Stimulated activated CD4-positive, alpha-beta T cell treated with anti-CD3 and anti-CD28 coated beads, TNF-alpha, amount 100 ng/mL, for 24 hours (primary cell): ENCODE measurements around the gene FAM180A.
"Not testable (repeated sequence)": the region's sequence is repeated elsewhere in the genome, so short reads cannot be mapped to it uniquely, and the experiment has no call there.

ENCODE experiments used
- DNase-seq, 3 experiments: peaks; one replicate each; pipeline ENCODE4 v3.0.0-alpha.2; 2020; ENCODE audit warnings: low read depth in 3 of 3

FAM180A gene

DNA sequence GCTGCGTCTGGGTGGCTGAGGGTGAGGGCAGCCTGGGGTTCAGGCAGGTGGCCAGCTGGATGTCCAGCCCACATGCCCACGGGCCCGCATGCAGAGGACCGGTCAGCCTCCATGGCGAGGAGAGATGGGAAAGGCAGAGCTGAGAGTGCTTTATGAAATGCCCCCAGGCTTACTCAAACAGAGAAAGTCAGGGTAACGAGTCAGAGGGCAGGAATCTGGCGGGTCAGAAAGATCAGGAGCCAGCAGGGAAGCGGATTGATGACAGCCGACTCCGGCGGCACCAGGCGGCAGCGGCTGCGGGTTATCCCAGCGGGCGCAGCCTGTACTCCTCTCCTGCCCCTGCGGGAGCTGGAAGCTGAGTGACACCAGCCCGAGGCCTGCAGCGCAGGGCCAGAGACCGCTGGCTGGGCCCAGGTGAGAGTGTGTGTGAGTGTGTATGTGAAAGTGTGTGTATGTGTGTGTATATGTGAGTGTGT is 34.0 kb downstream of the FAM180A start:
- no peak for DNase-seq

- no peak for DNase-seq
Measured at GRCh38 chr7:135713836-135714470, 34.7 kb downstream of the FAM180A start.

- DNase-seq = no peak
Measured at GRCh38 chr7:135712796-135713195, 35.8 kb downstream of the FAM180A start.

- no peak for DNase-seq
Measured at GRCh38 chr7:135712182-135712782, 36.3 kb downstream of the FAM180A start.

DNA sequence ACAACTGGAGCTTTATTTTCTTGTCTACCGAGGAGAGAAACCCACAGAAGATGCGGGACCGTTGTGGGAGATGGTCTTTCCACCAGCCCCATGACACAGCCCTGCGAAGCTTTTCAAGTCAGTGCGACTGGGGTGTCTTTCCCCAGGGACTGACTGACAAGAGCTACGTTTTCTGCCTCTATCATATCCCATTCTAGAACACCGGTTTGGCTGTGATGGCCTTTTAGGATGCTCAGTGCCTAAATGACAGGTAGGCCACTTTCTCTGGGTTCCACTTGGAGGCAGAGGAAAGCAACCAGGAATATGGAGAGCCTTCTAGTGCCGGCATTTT is 37.5 kb downstream of the FAM180A start:
- DNase-seq = no peak

- DNase-seq = no peak
Measured at GRCh38 chr7:135710417-135711138, 38.0 kb downstream of the FAM180A start.

DNA sequence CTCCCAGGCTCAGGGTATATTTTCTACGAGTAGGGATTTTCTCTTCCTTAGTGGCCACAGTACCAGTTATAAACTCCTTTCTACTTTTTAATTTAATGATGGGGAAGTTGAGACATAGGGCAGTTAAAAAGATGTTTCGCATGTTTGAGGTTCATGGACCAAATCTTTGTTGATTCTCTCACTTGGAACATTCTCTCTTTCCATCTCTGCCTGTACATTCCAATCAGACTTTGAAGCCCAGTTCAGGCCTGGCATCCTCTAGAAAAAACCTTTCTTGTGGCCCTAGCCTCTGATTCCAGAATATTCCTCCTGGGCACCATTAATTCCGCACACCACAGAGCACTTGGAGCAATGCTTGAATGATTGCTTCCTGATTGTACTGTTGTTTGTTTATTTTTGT is 39.1 kb downstream of the FAM180A start:
- no peak for DNase-seq

DNA sequence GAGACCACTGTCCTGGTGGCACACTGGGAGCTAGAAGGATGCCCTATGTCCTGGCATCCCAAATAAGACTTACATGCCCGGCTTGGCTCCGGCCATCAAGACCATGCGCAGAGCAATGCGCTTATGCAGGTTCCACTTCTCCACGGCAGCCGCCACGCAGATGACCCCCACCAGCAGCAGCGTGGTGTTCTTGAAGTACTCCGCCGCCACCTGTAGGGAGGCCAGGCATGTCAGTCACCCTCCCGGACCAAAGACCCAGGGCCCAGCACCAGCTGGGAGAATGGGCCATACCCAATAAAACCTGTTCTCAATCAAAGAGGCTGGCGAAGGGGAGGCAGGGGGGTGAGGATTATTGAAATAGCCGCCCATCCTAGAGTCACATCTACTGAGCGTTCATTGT is 40.6 kb downstream of the FAM180A start:
- no peak for DNase-seq

DNA sequence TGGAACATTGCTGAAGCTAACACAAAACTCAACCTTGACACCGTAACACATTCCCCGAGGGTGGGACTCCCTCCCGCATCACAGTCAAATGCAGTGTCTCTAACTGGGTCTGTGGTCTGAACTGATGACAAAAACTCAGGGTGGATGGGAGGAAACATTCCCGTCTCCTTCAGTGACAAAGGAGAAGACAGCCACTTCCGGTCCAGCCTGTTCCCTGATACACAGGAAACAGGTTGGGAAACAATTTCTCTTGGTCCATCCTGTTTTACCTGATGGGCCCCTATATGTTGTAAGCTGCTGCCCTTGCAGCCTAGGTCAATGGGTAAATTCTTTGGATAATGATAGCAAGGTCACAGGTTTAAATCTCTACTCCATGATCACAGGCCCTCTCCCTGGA is 41.0 kb downstream of the FAM180A start:
- DNase-seq = no peak

GRCh38 chr7:135706858-135707569 is 41.6 kb downstream of the FAM180A start:
- DNase-seq = no peak

- DNase-seq = no peak
Measured at GRCh38 chr7:135706038-135706742, 42.4 kb downstream of the FAM180A start.

- no peak for DNase-seq
Measured at GRCh38 chr7:135704698-135705097, 43.9 kb downstream of the FAM180A start.

GRCh38 chr7:135704074-135704473 is 44.5 kb downstream of the FAM180A start:
- DNase-seq = no peak

DNA sequence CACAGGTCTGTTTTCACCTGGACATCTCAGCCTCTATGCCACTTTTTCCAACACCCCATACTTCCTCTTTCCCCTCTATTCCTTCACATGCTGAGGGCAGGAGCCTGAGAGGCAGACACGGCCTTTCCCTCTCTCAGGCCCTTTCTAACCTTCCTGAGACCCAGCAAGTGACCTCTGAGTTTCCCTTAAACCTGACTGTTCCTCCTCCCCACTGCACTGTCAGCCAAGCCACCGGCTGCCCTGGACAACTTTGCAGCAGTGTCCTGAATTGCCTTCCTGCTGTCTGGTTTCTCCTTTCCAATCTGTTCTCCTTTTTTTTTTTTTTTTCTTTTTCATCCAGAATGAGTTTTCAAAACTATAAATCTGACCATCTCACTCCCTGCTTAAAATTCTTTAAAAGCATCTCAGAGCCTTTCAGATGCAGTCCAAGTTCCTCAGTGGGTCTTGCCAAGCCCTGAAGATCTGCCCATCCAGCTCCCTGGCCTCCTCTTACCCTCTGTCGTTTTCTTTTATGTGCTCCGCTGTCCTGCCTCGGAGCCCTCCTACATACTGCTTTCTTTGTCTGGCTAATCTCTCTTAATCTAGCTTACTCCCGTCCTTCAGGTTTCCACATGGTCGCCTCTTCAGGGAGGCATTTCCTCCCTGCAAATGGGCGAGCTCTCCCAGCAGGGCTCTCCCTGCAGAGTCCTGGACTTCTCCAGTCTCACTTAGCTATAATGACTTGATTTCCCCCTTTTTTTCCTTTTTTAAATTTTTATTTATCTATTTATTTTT is 51.1 kb downstream of the FAM180A start:
- no peak for DNase-seq

- no peak for DNase-seq
Measured at GRCh38 chr7:135693558-135693957, 55.1 kb downstream of the FAM180A start.

- not testable (repeated sequence) for DNase-seq
Measured at GRCh38 chr7:135692606-135693005, 56.0 kb downstream of the FAM180A start.

DNA sequence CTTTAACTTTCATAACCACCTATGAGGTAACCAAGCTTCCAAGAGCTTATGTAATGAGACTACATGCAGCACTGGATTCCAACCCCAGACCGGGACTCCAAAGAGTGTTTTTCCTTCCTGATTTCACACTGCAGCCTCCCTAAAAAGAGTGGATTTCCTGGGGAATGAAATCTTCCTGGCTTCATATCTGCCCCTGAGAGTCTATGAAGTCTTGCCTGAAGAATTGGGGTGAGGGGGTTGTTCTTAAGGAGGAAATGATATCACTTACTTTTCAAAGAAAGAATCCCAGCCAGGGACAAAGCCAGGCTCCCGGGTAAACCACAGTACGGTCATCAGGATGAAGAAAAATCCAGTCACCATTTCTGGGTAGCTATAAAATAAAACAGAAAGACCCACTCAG is 56.6 kb downstream of the FAM180A start:
- DNase-seq = no peak

GRCh38 chr7:135690566-135690965 is 58.0 kb downstream of the FAM180A start:
- no peak for DNase-seq

DNA sequence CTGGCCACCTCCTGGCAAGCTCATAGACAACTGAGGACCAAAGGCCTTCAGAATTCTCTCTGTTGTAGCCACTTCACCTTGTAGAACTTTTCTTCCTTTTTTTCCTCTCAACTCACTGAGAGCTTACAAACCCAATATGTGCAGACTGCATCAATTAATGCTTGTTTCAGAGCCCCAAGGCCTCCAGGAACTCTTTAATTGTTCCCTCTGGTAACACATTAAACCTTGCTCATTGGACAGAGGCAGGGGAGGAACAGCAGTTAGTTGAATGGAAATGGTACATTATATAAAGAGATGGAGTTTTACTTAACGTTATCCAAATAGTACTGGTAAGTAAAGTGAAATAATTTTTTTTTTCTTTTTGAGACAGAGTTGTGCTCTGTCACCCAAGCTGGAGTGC is 61.1 kb downstream of the FAM180A start:
- no peak for DNase-seq

- no peak for DNase-seq
Measured at GRCh38 chr7:135685306-135686084, 63.1 kb downstream of the FAM180A start.
